HG03066 (cell line): ENCODE measurements around the gene MEOX2.

Experiments used
- ATAC-seq: cut with Tn5 transposase; IDR thresholded peaks from one replicate; pipeline ENCODE4 v1.9.1; 2021; ENCODE audit warnings: low read depth; ENCODE audit not compliant: unreplicated experiment

Gene MEOX2

DNA sequence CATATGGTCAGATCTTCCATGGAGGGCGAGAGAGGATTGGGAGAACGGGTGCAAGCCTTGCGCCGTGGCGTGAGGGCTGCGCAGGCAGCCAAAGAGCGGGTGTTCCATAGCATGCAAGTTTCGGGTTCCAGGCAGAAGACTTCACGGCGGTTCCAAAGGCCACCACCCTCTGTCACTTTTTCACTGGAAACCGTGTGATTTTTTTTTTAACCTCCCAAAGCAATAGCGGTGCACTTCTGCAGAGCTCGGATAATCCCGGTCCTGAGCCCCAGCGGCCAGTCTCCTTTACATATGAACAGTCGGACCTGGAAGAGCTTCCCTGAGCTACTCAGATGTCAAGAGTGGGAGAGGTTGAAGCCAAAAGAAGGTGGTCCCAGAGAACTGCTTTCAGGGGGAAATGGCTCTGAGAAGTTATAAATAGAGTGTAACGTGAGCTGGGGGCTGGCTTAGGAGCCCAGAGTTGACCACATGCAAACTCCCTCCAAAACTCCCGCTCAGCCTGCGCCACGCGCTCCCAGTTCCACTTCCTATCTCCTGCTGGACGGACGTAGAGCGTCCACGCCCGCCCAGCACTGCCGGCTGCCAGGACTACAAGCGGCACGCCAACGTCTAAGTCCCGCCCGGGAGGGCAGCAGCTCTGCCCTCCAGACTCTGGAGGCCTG lies at the start of gene MEOX2:
Gene MEOX2, minus strand, starts transcription at position 389 of the 662 bp plus-strand sequence. Its CDS starts 281 bp downstream, at position 108.
- ATAC-seq, result no peak

DNA sequence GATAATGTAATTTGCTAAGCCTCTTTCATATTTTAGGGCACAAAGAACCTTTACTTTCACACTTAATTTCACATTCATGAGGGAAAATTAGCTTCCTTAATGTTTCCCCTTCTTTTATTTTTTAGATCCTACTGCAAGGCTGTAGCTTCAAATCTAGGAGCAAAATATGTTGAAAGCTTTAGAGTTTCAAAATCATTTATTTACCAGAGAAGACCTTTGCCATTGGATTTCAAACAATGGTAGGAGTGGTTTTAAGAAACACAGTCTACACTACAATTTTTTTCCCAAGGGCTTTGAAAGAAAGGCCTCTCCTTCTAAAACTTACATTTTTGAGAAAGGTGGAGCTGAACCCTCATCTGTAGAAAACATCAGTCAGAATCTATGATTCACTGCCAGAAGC lies 43.3 kb upstream of the MEOX2 start:
- no peak for ATAC-seq

DNA sequence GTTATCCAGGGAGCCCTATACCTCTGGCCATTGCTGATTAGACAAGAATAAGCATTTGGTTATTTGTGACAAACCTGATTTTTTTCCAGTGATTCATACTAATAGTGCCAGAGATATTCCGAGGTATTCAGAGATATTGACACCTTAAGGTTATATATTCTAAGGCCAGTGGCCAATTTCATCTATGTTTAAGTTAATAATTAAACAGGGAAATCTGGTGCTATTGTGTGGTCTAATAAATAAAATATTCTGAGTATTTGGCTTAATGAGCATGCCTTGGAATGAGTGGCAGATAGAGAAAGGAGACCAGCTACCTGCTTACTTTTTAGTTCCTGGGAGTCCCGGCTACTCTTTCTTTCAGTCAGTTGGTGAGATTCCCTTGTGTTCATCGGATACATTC lies 38.6 kb upstream of the MEOX2 start:
- no peak for ATAC-seq

DNA sequence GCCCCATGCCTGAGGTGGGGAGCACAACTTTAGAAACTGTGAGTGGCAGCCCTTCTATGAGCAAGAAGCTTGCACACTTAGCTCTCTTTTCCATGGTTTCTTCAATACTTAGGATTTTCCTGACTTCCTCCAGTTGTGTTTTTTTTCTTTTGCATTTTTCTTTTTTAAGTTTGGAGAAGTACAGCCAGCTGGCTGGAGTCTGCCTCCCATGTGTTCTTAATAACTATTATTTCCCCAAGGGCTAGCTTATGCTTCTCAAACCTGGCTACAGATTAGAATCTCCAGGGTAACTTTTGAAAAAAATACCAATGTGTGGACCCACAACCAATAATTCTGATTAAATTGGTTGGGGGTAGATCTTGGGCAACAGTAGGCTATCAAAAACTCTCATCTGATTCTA lies 37.4 kb upstream of the MEOX2 start:
- ATAC-seq, result no peak

DNA sequence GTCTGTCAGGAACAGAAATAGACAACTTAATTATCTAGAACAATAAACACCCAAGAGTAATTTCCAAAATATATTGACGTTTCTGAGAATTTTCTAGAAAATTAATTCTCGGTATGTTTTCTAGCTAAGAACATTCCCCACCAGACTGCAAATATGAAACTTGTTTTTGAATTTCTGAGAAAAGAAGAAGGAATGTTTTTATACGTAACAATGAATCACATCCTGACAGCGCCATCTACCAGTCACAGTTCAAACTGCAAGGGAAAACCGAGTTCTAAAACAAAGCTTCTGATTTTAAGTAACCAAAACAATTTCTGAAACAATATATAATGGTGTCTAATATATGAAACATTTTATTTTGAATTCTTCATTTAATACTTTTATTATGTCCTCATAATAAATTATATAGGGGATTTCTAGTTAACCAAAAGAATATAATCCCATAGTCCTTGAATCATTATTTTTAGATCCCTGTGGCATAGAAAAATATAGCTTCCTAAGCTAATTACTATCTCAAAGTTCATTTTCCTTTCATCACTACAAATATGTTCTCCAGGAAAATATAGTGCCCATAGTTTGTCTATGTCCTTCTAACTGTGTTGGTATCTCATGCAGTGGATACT lies 34.5 kb upstream of the MEOX2 start:
- no peak for ATAC-seq

DNA sequence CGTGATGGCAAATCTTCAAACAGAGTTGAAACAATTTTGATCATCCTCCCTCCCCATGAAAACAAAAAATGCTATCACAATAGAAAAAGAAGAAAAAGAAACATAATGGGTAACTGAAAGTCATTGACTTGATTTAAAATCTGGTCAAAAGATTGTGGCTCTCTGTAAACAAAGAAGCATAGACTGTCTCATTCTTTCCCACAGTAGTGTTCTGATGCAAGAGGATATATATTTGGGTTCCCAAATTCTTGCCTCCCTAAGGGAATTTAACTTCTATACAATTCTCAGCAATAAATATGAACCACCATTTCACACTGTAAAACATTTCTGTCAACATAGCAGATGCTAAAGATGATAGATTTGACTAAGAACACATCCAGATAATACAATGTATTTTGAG lies 32.8 kb upstream of the MEOX2 start:
- no peak for ATAC-seq

DNA sequence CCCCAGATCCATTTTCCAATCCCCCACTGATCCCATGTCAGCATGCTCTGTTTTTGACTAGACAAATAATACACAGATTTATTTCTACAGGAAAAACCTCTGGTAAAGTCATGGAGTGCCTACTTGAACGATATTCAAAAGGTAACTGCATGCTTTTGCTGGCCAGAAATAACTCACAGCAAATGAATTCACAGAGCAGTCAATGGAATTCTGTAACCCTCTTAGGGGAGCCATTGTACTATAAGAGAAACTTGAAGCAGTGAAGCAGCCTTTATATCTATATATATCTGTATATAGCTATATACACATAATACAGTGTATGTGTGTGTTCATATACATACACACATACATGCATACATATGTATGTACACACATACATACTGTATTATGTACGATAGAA lies 29.0 kb upstream of the MEOX2 start:
- no peak for ATAC-seq

DNA sequence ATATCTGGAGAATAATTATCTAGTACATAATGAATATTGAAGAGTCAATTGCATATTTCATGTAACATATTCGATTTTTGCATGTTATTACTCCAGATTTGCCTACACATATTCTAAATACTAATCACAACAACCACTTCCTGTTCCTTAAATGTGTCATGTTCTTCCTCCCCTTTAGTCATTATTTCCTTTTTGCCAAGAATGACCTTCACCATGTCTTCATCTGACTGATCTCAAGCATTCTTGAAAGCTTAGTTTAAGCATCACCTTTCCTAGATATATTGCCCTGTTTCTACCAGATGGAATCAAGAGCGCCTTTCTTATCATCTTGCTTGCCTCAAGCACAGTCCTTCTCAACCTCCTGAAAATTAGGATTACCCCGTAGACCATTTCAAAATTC lies 23.5 kb upstream of the MEOX2 start:
- no peak for ATAC-seq

DNA sequence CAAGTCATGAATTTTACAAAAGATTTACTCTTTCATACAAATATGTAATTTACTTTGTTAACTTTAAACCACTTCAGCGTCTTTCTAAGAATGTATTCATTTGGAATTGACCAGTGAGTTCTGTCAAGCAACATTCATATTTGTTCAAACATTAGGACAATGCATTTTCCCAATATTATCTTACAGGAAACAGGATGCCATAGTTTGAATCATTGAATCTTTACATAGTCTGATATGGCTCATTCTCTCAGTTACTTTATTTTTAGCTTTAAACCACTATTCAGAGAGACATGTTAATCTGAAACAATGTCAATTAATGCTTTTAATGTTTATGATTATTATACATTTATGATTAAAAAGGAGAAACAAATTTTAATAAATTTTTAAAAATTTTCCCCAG lies 21.1 kb upstream of the MEOX2 start:
- no peak for ATAC-seq

DNA sequence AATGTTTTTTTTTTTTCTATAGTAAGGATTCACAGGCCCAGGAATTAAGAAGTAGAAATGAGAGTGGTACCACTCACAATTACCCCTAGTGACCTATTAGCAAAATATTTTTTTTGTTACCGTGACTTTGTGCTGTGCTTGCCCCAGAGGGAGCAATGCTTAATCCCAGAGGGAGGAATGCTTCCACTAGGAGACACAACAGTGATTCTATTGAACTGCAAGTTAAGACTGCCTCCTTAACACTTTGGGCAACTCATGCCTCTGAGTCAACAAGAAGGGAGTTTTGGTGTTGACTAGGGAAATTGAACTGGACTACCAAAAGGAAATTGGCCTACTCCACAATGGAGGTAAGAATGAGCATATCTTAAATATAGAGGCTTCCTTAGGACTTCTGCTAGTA lies 17.2 kb upstream of the MEOX2 start:
- no peak for ATAC-seq

DNA sequence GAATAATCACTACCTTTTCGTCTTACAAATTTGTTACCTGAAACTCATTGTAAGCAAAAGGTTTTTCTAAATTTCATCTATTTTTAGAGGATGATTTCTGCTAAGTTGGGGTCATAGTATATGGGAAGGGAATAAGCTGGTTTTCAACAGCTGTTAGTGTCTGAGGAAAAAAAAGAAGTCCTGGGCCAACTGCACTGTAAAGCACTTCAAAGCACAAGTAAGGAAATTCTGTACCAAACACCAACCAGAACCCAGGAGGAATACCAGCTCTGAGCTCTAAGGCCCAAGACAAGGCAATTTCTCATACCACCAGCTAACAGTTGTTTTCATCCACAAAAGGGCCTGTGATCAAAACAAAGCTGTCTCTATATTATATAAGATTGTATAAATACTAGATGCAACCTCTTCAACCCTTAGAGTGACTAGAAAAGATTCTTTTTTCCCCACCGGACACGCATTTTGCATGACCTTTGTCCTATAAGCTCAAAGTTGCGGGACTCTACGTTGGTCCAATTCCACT lies 6.1 kb upstream of the MEOX2 start:
- no peak for ATAC-seq

DNA sequence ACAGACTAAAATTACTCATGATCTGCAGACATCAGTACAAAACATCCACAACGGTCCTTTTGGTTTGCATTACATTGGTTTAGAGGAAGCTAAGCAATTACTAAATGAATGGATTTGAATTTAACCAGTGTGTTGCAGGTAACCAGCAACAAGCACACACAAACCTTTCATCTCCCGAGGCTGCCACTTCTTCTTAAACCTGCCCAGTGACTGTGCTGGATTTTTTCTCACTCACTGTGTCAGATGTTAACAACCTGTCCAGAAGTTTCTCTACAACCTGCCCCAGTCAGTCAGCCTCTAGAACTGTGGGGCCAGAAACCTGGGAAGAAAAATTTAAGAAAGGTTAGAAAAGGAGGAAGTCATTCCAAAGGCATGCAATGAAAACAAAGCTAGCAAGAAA lies 2.4 kb upstream of the MEOX2 start:
- ATAC-seq, result no peak

DNA sequence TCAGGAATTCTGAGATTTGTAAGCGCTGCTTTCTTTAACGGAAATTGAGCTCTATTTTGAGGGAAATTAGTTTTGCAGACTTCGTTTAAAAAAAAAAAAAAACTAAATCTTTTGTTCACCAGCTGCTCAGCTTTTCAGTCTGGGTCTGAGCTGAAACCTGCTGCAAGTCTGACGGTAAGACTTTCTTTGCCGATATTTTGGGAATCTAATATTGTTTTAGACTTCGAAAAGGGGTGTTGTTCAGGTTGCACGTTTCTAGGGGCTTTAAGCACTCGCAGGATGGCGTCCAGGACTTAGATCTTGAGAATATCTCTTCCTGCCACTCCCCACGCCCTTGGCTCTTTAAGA lies 1.8 kb upstream of the MEOX2 start:
- no peak for ATAC-seq

DNA sequence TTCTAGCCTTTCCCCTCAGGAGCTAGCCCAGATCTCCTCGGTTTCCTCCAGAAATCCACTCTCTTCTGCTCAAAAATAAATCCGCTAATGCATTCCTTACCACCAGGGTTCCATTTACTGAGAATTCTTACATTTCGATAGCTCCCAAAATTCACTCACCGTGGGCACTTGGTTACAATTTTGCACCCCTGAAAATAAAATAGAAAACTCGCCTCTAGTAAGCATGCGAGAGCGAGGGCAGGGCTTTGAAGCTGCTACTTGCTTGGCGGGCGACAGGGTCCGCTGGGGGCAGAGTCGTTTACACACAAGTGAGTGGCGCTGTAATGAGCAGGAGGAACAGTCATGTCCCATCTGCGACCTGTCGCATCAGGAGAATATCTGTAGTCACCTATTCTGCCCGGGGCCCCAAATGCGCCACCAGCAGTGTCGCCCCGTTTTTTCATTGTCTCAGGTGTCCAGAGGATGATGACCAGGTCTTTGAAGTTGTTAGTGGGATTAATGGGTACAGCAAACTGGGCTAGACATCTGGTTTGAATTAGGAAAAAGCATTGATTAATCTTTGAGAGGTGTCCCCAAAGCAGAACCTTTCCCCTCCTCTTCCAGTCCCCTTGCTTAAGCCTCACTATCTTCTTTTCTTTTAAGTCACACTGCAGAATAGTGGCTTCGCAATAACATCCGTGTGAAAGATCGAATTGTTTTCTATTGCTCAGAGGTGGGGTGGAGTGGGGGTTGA lies 1.2 kb upstream of the MEOX2 start:
- no peak for ATAC-seq

DNA sequence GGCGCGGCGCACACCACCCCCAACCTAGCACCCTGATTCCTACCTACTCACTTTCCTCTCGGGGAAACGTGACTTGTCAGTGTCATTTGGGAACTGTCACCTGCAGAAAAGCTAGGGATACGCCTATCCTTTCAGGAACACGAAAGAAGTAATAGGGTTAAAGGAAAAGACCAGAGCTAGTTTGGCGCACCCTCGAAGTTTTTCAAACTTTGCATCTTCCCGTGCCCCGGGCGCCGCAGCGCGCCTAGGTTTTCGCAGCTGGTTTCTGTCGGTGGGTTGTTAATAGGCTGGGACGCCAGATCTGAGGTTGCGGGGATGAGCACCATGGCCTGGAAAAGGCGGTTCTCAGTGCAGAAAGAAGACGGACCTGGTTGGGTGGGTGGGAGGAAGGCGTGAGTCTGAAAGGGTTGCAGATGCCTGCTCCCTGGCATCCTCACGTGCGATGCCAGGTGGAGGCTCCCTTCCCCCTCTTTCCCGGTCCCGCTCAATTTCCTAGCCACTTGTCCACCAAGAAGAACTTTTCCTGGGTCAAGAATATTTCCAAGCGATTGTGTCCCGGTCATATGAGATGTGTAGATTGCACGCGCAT lies 568 bp upstream of the MEOX2 start:
- no peak for ATAC-seq

DNA sequence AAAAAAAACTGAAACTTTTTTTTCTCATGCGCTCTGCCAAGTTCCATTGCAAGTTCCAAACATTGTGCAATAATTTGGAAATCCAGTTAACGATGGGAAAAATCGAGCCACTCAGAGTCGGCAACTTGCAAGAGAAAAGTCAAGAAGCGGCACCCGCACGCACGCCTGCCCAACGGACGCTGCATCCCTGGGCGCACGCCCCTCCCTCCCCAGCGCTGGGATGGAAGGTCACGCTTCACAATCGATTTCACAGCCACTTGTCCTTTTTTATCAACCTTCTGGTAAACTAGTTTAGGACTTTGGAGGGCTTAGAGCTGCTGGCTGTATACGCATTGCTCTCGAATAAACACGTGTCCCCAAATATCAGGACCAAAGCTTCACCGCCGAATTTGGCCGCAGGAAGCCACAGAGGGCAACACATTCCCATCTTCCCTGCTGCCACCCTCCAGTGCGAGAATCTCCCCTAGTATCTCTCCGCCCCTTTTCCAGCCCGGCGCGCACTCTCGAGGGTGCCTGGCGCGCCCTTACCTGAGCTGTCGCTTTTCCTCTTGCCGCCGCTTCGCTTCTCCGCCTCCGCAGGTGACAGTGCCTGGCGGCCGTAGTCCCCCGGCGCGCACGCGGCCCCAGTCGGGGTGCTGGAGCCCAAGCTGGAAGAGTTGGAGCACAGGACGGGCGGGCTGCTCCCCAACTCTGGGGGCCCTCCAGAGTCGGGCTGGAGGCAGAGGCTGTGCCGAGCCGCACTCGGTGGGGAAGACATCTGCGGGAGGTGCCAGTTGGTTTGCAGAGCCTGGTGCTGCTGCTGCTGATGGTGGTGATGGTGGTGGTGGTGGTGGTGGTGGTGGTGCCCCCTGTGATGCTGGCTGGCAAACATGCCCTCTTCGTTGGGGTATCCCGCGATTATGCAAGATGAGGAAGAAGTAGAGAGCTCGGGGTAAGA lies 857 bp downstream of the MEOX2 start:
- ATAC-seq, result no peak

DNA sequence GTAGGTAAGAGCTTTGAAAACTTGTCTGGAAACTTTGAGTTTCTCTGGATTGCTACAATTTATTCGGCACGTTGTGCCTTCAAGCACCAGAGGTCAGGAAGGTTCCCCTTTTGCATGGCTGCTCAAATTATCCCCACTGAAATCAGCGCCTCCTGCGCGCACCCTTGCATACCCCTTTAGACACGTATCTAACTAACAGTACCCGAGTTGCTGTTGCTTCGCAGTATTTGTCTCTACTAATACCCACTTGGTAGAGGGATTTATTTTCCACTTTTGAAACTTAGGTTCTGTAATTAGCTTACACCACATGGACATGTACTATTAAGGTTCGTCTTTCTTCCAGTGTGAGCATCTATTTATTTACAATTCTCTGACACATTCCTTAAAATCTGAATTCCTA lies 1.6 kb downstream of the MEOX2 start:
- no peak for ATAC-seq

DNA sequence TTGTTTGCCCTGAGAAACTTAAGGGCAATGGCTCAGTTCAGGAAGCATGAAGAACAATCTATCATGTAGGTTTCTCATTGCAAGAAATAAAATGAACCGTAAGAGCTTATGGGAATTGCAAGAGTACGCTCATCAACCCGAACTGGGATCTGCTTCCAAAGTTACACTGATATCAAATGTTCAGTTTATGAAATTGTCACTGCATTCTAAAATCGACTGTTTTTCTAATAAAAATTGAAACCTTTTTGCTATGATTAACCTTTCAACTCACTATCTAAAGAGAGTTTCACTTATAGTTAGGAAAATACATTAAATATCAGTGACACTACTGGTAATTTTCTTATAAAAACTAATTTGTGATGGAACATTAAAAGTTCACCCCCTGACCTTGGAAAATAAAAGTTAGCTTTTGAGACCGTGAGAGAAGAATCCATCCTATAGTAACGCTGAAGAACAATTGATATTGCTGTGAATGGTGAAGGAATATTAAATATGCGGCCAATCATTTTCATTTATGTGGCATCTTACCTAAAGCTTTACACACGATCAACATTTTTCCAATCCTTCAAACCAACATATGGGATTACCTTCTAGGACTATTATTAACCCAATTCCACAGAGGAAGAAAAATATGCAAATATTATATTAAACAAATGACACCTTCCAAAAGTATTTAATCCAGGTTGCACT lies 2.2 kb downstream of the MEOX2 start:
- ATAC-seq, result no peak

DNA sequence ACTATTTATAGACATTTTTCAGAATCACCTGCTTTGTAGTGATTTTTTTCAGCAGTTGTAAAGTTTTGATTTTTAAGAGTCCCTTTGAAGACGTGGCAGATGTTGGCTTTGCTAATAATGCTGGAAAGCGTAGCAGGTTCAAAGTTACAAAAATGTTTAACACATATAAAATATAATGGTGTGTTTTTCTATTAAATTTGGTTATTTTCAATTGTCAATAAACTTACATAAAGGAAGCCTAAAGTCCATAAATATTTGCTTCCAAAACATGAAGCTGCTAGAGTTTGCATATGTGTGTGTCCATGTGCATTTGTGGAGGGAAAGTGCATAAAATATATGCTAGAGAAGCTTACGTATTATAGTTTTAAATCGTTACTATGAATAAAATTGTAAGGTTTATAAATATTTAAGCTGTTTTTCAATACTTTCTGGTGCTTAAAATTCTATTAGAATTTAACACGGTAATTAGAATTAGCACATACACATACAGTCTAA lies 3.7 kb downstream of the MEOX2 start:
- ATAC-seq, result no peak

DNA sequence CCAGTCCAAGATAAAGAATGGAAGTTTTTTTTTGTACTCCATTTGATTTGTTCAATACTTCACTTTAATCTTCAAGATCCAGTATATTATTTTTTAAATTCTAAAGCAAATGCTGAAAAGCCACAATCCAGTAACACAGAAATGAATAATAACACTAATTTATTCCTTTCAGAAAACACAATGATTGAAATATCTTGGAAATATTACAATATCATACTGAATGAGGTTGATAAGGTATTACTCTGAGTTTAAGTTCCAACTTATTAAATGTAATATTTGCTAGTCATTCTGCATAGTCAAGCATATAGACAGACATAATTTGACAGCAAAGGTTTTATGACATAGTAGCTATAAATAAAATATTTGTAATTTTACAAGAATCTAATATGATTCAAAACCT lies 4.4 kb downstream of the MEOX2 start:
- no peak for ATAC-seq
